Measurements from ENCODE around the gene SAG. TPM values are rescaled to one million over a fixed set of nuclear protein-coding genes. Genes with fewer than 3 reads are reported as not detected.

SAG gene
- total and polyA plus RNA-seq, 4 donors = not detected

DNA sequence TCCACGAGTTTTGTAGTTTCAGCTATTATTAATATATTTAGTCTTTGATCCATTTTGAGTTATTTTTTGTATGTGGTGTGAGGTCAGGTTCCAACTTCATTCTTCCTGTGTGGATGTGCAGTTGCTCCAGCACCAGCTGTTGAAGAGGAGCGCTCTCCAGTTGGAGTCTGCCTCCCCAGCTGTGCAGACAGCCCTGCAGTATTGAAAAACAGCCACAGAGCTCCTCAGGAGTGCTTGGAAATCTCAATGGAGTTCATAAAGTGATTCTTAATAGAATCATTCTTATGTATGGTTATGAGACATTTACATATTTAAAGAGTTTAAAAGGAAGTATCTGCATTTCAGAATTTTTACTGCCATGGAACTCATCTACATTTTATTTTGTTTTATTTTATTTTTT lies 64.0 kb downstream of the SAG start:
- no peaks in the 10 kb centered on the region for H3K27me3 ChIP-seq (ENCODE audit: control insufficient read depth in 4 of 4, insufficient read depth in 4 of 4, low read length in 3 of 4)
- H3K4me1 ChIP-seq (ENCODE audit: control insufficient read depth in 4 of 4, insufficient read depth in 4 of 4, low read length in 3 of 4) = peaks cover 0 to 8% (median 4%) of the 10 kb centered on the region in 4 donors
- no peaks in the 10 kb centered on the region for H3K36me3 ChIP-seq (ENCODE audit: control insufficient read depth in 4 of 4, insufficient read depth in 3 of 4, low read depth in 1 of 4, low read length in 3 of 4)

More for the DNA sequence above, 64.0 kb downstream of the SAG start:
- Histone ChIP-seq H3K4me3 (ENCODE audit: low read depth in 1 of 3, low read length in 3 of 3) (no peak overlapping the region), H3K9me3 (ENCODE audit: control insufficient read depth in 4 of 4, low read length in 3 of 4) (no peaks in the 10 kb centered on the region), H3K9ac (ENCODE audit: low read depth in 1 of 2, low read length in 2 of 2) (no peak overlapping the region), H3K27ac (ENCODE audit: low read depth in 1 of 2, low read length in 2 of 2) (no peak overlapping the region)
- 87% methylated on average over 2 of the region's 2 CpGs for WGBS
- DNase-seq (ENCODE audit: low spot score) = no peak
- no peak for TF ChIP-seq TAF1 (conservative IDR thresholded peaks at IDR 0.05)
- TF ChIP-seq JUND (IDR thresholded peaks at IDR 0.05) = no peak
- no peak for TF ChIP-seq NR2F2 (IDR thresholded peaks at IDR 0.05)
- no peak for TF ChIP-seq RXRA (IDR thresholded peaks at IDR 0.05)
- no peak for TF ChIP-seq RAD21 (IDR thresholded peaks at IDR 0.05)
- TF ChIP-seq, protein P1, sequence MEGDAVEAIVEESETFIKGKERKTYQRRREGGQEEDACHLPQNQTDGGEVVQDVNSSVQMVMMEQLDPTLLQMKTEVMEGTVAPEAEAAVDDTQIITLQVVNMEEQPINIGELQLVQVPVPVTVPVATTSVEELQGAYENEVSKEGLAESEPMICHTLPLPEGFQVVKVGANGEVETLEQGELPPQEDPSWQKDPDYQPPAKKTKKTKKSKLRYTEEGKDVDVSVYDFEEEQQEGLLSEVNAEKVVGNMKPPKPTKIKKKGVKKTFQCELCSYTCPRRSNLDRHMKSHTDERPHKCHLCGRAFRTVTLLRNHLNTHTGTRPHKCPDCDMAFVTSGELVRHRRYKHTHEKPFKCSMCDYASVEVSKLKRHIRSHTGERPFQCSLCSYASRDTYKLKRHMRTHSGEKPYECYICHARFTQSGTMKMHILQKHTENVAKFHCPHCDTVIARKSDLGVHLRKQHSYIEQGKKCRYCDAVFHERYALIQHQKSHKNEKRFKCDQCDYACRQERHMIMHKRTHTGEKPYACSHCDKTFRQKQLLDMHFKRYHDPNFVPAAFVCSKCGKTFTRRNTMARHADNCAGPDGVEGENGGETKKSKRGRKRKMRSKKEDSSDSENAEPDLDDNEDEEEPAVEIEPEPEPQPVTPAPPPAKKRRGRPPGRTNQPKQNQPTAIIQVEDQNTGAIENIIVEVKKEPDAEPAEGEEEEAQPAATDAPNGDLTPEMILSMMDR (IDR thresholded peaks at IDR 0.05; ENCODE audit: low read depth, low read length, missing input control) = no peak
- TF ChIP-seq SP1 (IDR thresholded peaks at IDR 0.05) = no peak
- TF ChIP-seq, protein P2, sequence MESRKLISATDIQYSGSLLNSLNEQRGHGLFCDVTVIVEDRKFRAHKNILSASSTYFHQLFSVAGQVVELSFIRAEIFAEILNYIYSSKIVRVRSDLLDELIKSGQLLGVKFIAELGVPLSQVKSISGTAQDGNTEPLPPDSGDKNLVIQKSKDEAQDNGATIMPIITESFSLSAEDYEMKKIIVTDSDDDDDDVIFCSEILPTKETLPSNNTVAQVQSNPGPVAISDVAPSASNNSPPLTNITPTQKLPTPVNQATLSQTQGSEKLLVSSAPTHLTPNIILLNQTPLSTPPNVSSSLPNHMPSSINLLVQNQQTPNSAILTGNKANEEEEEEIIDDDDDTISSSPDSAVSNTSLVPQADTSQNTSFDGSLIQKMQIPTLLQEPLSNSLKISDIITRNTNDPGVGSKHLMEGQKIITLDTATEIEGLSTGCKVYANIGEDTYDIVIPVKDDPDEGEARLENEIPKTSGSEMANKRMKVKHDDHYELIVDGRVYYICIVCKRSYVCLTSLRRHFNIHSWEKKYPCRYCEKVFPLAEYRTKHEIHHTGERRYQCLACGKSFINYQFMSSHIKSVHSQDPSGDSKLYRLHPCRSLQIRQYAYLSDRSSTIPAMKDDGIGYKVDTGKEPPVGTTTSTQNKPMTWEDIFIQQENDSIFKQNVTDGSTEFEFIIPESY (IDR thresholded peaks at IDR 0.05) = no peak
- TF ChIP-seq, protein P3, sequence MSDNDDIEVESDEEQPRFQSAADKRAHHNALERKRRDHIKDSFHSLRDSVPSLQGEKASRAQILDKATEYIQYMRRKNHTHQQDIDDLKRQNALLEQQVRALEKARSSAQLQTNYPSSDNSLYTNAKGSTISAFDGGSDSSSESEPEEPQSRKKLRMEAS (IDR thresholded peaks at IDR 0.05) = no peak
- TF ChIP-seq, protein P4, sequence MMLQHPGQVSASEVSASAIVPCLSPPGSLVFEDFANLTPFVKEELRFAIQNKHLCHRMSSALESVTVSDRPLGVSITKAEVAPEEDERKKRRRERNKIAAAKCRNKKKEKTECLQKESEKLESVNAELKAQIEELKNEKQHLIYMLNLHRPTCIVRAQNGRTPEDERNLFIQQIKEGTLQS (IDR thresholded peaks at IDR 0.05) = no peak
- no peak for TF ChIP-seq EGR1 (IDR thresholded peaks at IDR 0.05; ENCODE audit: low read depth in 2 of 2)
- TF ChIP-seq HNF4G (IDR thresholded peaks at IDR 0.05) = no peak
- no peak for TF ChIP-seq YY1 (IDR thresholded peaks at IDR 0.05)
- TF ChIP-seq HNF4A (conservative IDR thresholded peaks at IDR 0.05) = no peak
- TF ChIP-seq FOXA2 (IDR thresholded peaks at IDR 0.05) = no peak
- TF ChIP-seq, protein P5, sequence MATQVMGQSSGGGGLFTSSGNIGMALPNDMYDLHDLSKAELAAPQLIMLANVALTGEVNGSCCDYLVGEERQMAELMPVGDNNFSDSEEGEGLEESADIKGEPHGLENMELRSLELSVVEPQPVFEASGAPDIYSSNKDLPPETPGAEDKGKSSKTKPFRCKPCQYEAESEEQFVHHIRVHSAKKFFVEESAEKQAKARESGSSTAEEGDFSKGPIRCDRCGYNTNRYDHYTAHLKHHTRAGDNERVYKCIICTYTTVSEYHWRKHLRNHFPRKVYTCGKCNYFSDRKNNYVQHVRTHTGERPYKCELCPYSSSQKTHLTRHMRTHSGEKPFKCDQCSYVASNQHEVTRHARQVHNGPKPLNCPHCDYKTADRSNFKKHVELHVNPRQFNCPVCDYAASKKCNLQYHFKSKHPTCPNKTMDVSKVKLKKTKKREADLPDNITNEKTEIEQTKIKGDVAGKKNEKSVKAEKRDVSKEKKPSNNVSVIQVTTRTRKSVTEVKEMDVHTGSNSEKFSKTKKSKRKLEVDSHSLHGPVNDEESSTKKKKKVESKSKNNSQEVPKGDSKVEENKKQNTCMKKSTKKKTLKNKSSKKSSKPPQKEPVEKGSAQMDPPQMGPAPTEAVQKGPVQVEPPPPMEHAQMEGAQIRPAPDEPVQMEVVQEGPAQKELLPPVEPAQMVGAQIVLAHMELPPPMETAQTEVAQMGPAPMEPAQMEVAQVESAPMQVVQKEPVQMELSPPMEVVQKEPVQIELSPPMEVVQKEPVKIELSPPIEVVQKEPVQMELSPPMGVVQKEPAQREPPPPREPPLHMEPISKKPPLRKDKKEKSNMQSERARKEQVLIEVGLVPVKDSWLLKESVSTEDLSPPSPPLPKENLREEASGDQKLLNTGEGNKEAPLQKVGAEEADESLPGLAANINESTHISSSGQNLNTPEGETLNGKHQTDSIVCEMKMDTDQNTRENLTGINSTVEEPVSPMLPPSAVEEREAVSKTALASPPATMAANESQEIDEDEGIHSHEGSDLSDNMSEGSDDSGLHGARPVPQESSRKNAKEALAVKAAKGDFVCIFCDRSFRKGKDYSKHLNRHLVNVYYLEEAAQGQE (IDR thresholded peaks at IDR 0.05) = no peak
- TF ChIP-seq FOXA1 (IDR thresholded peaks at IDR 0.05) = no peak
- TF ChIP-seq GABPA (IDR thresholded peaks at IDR 0.05 in 1 of 2, conservative IDR thresholded peaks at IDR 0.05 in 1 of 2) = no peak

All from liver (tissue), 9 donors.